Kidney (tissue), 14 donors: ENCODE results near the gene FABP3. TPM values are rescaled to one million over a fixed set of nuclear protein-coding genes. Genes with fewer than 3 reads are reported as not detected.

Source experiments
- DNase-seq, 5 donors: peaks; one replicate each; pipeline ENCODE4 v3.0.0-alpha.2; 2013 to 2020
- FAIRE-seq: peaks from 2 replicates; lab custom pipeline; 2012; peaks lifted over from hg19 to GRCh38; lab: Jason Lieb, UNC
- H3K27ac ChIP-seq, 2 donors: one replicate each; pipeline ENCODE4 v1.7.0; 2013; ENCODE audit warnings: low read depth in 2 of 2, low read length in 2 of 2, inconsistent platforms in 1 of 2
- H3K27me3 ChIP-seq: one replicate; pipeline ENCODE4 v1.7.1; 2013; ENCODE audit warnings: low read length, inconsistent platforms; ENCODE audit not compliant: control insufficient read depth, insufficient read depth
- H3K36me3 ChIP-seq, 3 donors: one replicate each; pipeline versions ENCODE4 v1.7.0 to v1.7.1; 2013; ENCODE audit warnings: low read length in 3 of 3, control low read depth in 1 of 3, inconsistent platforms in 1 of 3; ENCODE audit not compliant: insufficient read depth in 3 of 3, control insufficient read depth in 2 of 3
- H3K4me1 ChIP-seq, 3 donors: one replicate each; pipeline versions ENCODE4 v1.7.0 to v1.7.1; 2013; ENCODE audit warnings: low read length in 3 of 3, inconsistent platforms in 1 of 3, low read depth in 1 of 3; ENCODE audit not compliant: control insufficient read depth in 2 of 3, insufficient read depth in 2 of 3
- H3K4me3 ChIP-seq, 3 donors: one replicate each; pipeline versions ENCODE4 v1.7.0 to v1.8.1; 2013; ENCODE audit warnings: low read length in 3 of 3, control low read depth in 1 of 3, inconsistent platforms in 1 of 3
- H3K9ac ChIP-seq, 3 donors: one replicate each; pipeline versions ENCODE4 v1.7.0 to v1.7.1; 2013; ENCODE audit warnings: low read length in 3 of 3, control low read depth in 1 of 3, inconsistent platforms in 1 of 3
- H3K9me3 ChIP-seq, 3 donors: one replicate each; pipeline versions ENCODE4 v1.7.0 to v1.7.1; 2013; ENCODE audit warnings: low read length in 3 of 3, control low read depth in 1 of 3, inconsistent platforms in 1 of 3; ENCODE audit not compliant: control insufficient read depth in 2 of 3, insufficient read depth in 1 of 3
- intact Hi-C: fragments of 100-400 bp; cut with DNase I; formaldehyde crosslinking; loops from one replicate; pipeline ENCODE4 v1.11.1; 2022
- polyA plus RNA-seq: library from polyadenylated mRNA; stranded (reverse); fragments of 350-450 nt; fragmentation: Illumina TruSeq; extraction: RNeasy Lipid Tissue Mini Kit (QIAGEN cat#74804); gene quantifications from one replicate; pipeline ENCODE4 v1.2.3, GENCODE V29; 2014; ENCODE audit warnings: low read depth, low replicate concordance; ENCODE audit not compliant: insufficient read depth
- total RNA-seq: library from RNA; stranded (reverse); fragmentation: NEBNext Ultra II Directional; extraction: Animal tissue kit (Norgen Biotek cat#: 25700); gene quantifications from one replicate; pipeline ENCODE4 v1.2.1, GENCODE V29; 2021
- TF ChIP-seq, protein P1 (sequence below): IDR thresholded peaks from 3 replicates; pipeline ENCODE4 v1.5.1; 2012; ENCODE audit warnings: mild to moderate bottlenecking, moderate library complexity, borderline replicate concordance; ENCODE audit not compliant: insufficient read depth; ENCODE audit errors: extremely low read depth
- donor health status: control.
- donor health status: control.
- donor health status: control.
- donor health status: control.
- donor health status: control.
- donor health status: DM: yes; HTN: yes; CAD: no.
- donor health status: Normal renal cell carcinoma (clear cell type).

The FABP3 gene
- total and polyA plus RNA-seq, 2 donors from 2014 or later = 25.0 to 542 TPM

DNA sequence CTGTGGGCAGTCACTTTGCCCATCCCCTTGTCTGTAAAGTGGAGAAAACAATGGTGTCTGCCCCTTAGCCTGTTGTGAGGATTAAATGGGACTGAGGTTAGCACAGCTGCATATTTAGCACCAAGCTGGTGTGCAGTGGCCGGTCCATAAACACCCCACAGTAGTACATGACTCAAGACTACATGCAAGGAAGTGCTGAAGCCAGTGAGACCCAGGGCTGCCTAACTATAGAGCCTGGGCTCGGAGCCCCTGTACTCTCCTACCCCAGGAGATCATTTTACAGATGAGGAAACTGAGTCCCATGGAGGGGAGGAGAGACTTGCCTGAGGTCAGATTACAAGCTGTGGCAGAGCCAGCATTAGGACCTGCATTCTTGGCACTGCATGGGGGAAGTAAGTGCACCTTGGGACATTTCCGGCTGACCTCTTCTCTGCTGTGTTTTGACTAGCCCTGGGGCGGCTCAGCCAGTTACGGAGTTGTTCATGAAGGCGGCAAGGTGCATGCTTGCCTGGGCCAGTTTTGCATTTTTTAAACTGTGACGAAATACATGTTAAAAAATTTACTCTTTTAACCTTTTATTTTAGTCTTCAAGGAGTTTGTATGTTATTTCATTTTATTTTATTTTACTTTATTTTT is 43.3 kb upstream of the FABP3 start:
- H3K4me1 ChIP-seq = peaks cover 0 to 25% (median 25%) of the 10 kb centered on the region in 3 donors
- DNase-seq (peak in 2 of 5 donors; percentile 47 to 87), FAIRE-seq (no peak)
- no peak overlapping the region for H3K9ac ChIP-seq
- TF ChIP-seq, protein P1, sequence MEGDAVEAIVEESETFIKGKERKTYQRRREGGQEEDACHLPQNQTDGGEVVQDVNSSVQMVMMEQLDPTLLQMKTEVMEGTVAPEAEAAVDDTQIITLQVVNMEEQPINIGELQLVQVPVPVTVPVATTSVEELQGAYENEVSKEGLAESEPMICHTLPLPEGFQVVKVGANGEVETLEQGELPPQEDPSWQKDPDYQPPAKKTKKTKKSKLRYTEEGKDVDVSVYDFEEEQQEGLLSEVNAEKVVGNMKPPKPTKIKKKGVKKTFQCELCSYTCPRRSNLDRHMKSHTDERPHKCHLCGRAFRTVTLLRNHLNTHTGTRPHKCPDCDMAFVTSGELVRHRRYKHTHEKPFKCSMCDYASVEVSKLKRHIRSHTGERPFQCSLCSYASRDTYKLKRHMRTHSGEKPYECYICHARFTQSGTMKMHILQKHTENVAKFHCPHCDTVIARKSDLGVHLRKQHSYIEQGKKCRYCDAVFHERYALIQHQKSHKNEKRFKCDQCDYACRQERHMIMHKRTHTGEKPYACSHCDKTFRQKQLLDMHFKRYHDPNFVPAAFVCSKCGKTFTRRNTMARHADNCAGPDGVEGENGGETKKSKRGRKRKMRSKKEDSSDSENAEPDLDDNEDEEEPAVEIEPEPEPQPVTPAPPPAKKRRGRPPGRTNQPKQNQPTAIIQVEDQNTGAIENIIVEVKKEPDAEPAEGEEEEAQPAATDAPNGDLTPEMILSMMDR = no peak
- H3K9me3 ChIP-seq = no peaks in the 10 kb centered on the region
- H3K36me3 ChIP-seq = no peaks in the 10 kb centered on the region
- no peaks in the 10 kb centered on the region for H3K27me3 ChIP-seq
- no peak overlapping the region for H3K4me3 ChIP-seq
- intact Hi-C loops = no loop called here
- H3K27ac ChIP-seq = peak overlapping the region; percentile 71 to 85

DNA sequence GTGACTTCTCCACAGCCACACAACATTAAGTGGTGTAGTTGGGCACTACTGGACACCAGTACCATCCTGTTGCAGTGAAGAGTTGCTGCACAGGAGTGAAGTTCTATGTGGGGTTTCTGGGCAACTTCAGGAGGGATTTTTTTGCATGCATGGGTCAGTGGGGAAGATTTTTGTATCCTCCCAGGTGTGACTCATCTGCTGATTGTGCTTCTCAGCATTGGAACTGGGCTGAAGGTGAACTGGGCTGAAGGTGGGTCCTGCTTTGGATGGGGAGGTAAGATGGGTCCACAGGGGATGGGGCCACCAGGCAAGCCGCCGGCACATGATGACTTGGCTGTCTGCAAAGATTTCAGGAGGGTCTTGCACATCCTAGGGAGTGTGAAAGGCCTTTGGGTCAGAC is 42.8 kb upstream of the FABP3 start:
- TF ChIP-seq, protein P1 = no peak
- intact Hi-C loops = no loop called here
- FAIRE-seq = no peak
- Histone ChIP-seq H3K27me3 (no peaks in the 10 kb centered on the region), H3K4me1 (peaks cover 0 to 25% (median 25%) of the 10 kb centered on the region in 3 donors), H3K9me3 (no peaks in the 10 kb centered on the region), H3K36me3 (no peaks in the 10 kb centered on the region), H3K4me3 (no peak overlapping the region), H3K9ac (peak overlapping the region in 2 of 3 donors; percentile 26 to 91), H3K27ac (peak overlapping the region; percentile 71 to 94)
- DNase-seq = no peak

DNA sequence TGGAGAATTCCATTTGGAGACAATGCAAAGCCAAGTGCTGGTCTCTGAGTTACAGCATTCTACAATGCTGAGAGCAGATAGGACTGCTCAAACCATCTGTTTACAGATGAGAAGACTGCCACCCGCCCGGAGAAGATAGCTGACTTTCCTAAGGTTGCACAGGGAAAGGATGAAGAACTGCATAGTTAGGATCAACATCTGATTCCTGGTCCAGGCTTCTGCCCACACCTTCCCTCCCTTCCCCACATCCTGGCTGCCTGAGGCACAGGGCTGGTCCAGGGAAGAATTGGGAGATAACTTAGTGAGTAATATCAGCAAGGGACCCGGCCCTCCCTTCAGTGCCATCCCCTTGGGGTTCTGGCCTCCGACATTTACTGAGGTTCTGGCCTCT is 42.1 kb upstream of the FABP3 start:
- TF ChIP-seq, protein P1 = no peak
- H3K4me3 ChIP-seq = peak overlapping the region in 2 of 3 donors; percentile 39 to 81
- H3K9me3 ChIP-seq = no peaks in the 10 kb centered on the region
- H3K4me1 ChIP-seq = peaks cover 0 to 25% (median 25%) of the 10 kb centered on the region in 3 donors
- DNase-seq = no peak
- no peaks in the 10 kb centered on the region for H3K36me3 ChIP-seq
- peak overlapping the region in 2 of 3 donors; percentile 45 to 91 for H3K9ac ChIP-seq
- H3K27me3 ChIP-seq = no peaks in the 10 kb centered on the region
- intact Hi-C loops = no loop called here
- FAIRE-seq = no peak
- H3K27ac ChIP-seq = peak overlapping the region; percentile 94 to 95
